Measurements from ENCODE around the gene BANF2.
"Not testable (repeated sequence)": the region's sequence is repeated elsewhere in the genome, so short reads cannot be mapped to it uniquely, and the experiment has no call there.

Gene BANF2

GRCh38 chr20:17767624-17768023 lies 67.9 kb downstream of the BANF2 start:
- no peak for FAIRE-seq

- FAIRE-seq, result no peak
Observed at GRCh38 chr20:17768271-17768670, 68.5 kb downstream of the BANF2 start.

GRCh38 chr20:17769716-17770115 lies 70.0 kb downstream of the BANF2 start:
- not testable (repeated sequence) for FAIRE-seq

- FAIRE-seq, result no peak
Observed at GRCh38 chr20:17771206-17772004, 71.6 kb downstream of the BANF2 start.

- FAIRE-seq, result no peak
Observed at GRCh38 chr20:17772005-17772343, 72.2 kb downstream of the BANF2 start.

- FAIRE-seq, result no peak
Observed at GRCh38 chr20:17773619-17774018, 73.9 kb downstream of the BANF2 start.

- no peak for FAIRE-seq
Observed at GRCh38 chr20:17775600-17775999, 75.8 kb downstream of the BANF2 start.

GRCh38 chr20:17776551-17776950 lies 76.8 kb downstream of the BANF2 start:
- no peak for FAIRE-seq

- FAIRE-seq, result not testable (repeated sequence)
Observed at GRCh38 chr20:17779011-17779410, 79.2 kb downstream of the BANF2 start.

GRCh38 chr20:17782768-17783167 lies 83.0 kb downstream of the BANF2 start:
- no peak for FAIRE-seq

GRCh38 chr20:17783671-17784070 lies 83.9 kb downstream of the BANF2 start:
- FAIRE-seq, result no peak

- FAIRE-seq, result no peak
Observed at GRCh38 chr20:17785007-17785406, 85.2 kb downstream of the BANF2 start.

All from islet of Langerhans (tissue), 1 donor.